ENCODE data around the gene ABCA12. TPM values are rescaled to one million over a fixed set of nuclear protein-coding genes. Genes with fewer than 3 reads are reported as not detected.
A peak's percentile ranks its signal among the peaks of the same experiment; 100 is the strongest.

ABCA12 gene
- polyA plus RNA-seq, 1 of the 3 experiments (the other 2 are of a cell fraction): 0.07 TPM

GRCh38 chr2:215143458-215143857 lies 5.0 kb upstream of the ABCA12 start:
- H3K36me3 ChIP-seq (replicated peaks in 1 of 2; ENCODE audit: control insufficient read depth in 1 of 2, insufficient read depth in 2 of 2, low read length in 1 of 2): no peaks in the 10 kb centered on the region
- H3K9ac ChIP-seq: no peak overlapping the region
- H3K9me2 ChIP-seq: no peaks in the 10 kb centered on the region
- peak; percentile 36 for DNase-seq
- H3K4me3 ChIP-seq (ENCODE audit: low read depth in 2 of 2, low read length in 1 of 2): no peak overlapping the region
- TF ChIP-seq EP300 (IDR thresholded peaks at IDR 0.05; ENCODE audit: borderline replicate concordance in 1 of 2, low read depth in 1 of 2, low read length in 1 of 2) (peak in 1 of 2 experiments; percentile 82; a peak in 2 of 4 replicates), TCF12 (IDR thresholded peaks at IDR 0.05) (0 out of 2 replicates have a peak, but pooled peaks have one; percentile 7), NFIC (IDR thresholded peaks at IDR 0.05; ENCODE audit: borderline replicate concordance) (no peak), GATA2 (CRISPR knock-in tag; IDR thresholded peaks at IDR 0.05) (peak; percentile 64; the same call in 1 of the 2 replicates), RCOR1 (IDR thresholded peaks at IDR 0.05; ENCODE audit: low read length) (peak; percentile 87)
- CTCF ChIA-PET: interaction anchor here (0.9 kb wide), 1 partner anchor 242 kb away, joined by 5 read pairs; no protein-coding TSS in a partner anchor
- H3K79me2 ChIP-seq (ENCODE audit: insufficient read depth): no peaks in the 10 kb centered on the region
- peaks cover 0 to 6% of the 10 kb centered on the region in 2 experiments; a peak in 2 of 4 replicates for H3K4me1 ChIP-seq (ENCODE audit: control insufficient read depth in 1 of 2, insufficient read depth in 2 of 2, low read depth in 1 of 2, low read length in 1 of 2)
- no peaks in the 10 kb centered on the region for H3K9me3 ChIP-seq
- no peaks in the 10 kb centered on the region for H3F3A ChIP-seq (replicated peaks; ENCODE audit: insufficient read depth)
- H3K27ac ChIP-seq (ENCODE audit: low read depth in 2 of 2, low read length in 1 of 2): peak overlapping the region in 1 of 2 experiments; percentile 29; a peak in 1 of 4 replicates
- no peaks in the 10 kb centered on the region for H3K27me3 ChIP-seq (ENCODE audit: insufficient read depth)
- no peak overlapping the region for H3K4me2 ChIP-seq
- POLR2A ChIA-PET: no interaction called here
- no peak overlapping the region for H2AFZ ChIP-seq (ENCODE audit: low read depth)
- H4K20me1 ChIP-seq (ENCODE audit: insufficient read depth): no peaks in the 10 kb centered on the region

GRCh38 chr2:215141706-215142105 lies 3.3 kb upstream of the ABCA12 start:
- DNase-seq: no peak
- peaks cover 9 to 13% of the 10 kb centered on the region in 2 experiments; a peak in 3 of 4 replicates for H3K4me1 ChIP-seq (ENCODE audit: control insufficient read depth in 1 of 2, insufficient read depth in 2 of 2, low read depth in 1 of 2, low read length in 1 of 2)
- no peak overlapping the region for H3K4me2 ChIP-seq
- peaks cover 6% of the 10 kb centered on the region for H3F3A ChIP-seq (replicated peaks; ENCODE audit: insufficient read depth)
- no peaks in the 10 kb centered on the region for H3K27me3 ChIP-seq (ENCODE audit: insufficient read depth)
- H3K27ac ChIP-seq (ENCODE audit: low read depth in 2 of 2, low read length in 1 of 2): no peak overlapping the region
- no peaks in the 10 kb centered on the region for H3K9me2 ChIP-seq
- no peak overlapping the region for H2AFZ ChIP-seq (ENCODE audit: low read depth)
- H4K20me1 ChIP-seq (ENCODE audit: insufficient read depth): no peaks in the 10 kb centered on the region
- WGBS (ENCODE audit: low lambda C conversion rate): 82% methylated on average over 2 of the region's 2 CpGs
- H3K4me3 ChIP-seq (ENCODE audit: low read depth in 2 of 2, low read length in 1 of 2): no peak overlapping the region
- TF ChIP-seq TEAD4 (IDR thresholded peaks at IDR 0.05; ENCODE audit: borderline replicate concordance, insufficient read depth) (no peak), GATA2 (CRISPR knock-in tag; IDR thresholded peaks at IDR 0.05) (no peak), EZH2phosphoT487 (IDR thresholded peaks at IDR 0.05; ENCODE audit: borderline replicate concordance, low read depth) (no peak), EP300 (IDR thresholded peaks at IDR 0.05; ENCODE audit: borderline replicate concordance in 1 of 2, low read depth in 1 of 2, low read length in 1 of 2) (no peak), MAX (IDR thresholded peaks at IDR 0.05; ENCODE audit: low read depth) (no peak), REST (IDR thresholded peaks at IDR 0.05; ENCODE audit: low read depth, low read length) (no peak), USF2 (IDR thresholded peaks at IDR 0.05; ENCODE audit: borderline replicate concordance, low read depth, low read length) (no peak), POLR2AphosphoS5 (IDR thresholded peaks at IDR 0.05; ENCODE audit: low read depth, low read length) (no peak), ELF1 (IDR thresholded peaks at IDR 0.05) (no peak)
- H3K79me2 ChIP-seq (ENCODE audit: insufficient read depth): no peaks in the 10 kb centered on the region
- CTCF ChIA-PET: no interaction called here
- H3K36me3 ChIP-seq (replicated peaks in 1 of 2; ENCODE audit: control insufficient read depth in 1 of 2, insufficient read depth in 2 of 2, low read length in 1 of 2): no peaks in the 10 kb centered on the region
- POLR2A ChIA-PET: no interaction called here
- H3K9ac ChIP-seq: no peak overlapping the region
- H3K9me3 ChIP-seq: no peaks in the 10 kb centered on the region
